Brain microvascular endothelial cell (primary cell): ENCODE results near the gene LRRC75B.
A peak's percentile ranks its signal among the peaks of the same experiment; 100 is the strongest.
"Not testable (repeated sequence)": the region's sequence is repeated elsewhere in the genome, so short reads cannot be mapped to it uniquely, and the experiment has no call there.

Source experiments
- DNase-seq: peaks from one replicate; pipeline ENCODE4 v3.0.0-alpha.2; 2020
- H3K27ac ChIP-seq: fragments of 250-450 bp; sonication (Bioruptor Pico); 2 replicates; pipeline ENCODE4 v1.5.1; 2020; ENCODE audit warnings: mild to moderate bottlenecking, moderate library complexity
- H3K27me3 ChIP-seq: fragments of 250-450 bp; sonication (Bioruptor Pico); replicated peaks from 2 replicates; pipeline ENCODE4 v1.5.1; 2020; ENCODE audit warnings: mild to moderate bottlenecking
- H3K36me3 ChIP-seq: fragments of 250-450 bp; sonication (Bioruptor Pico); replicated peaks from 2 replicates; pipeline ENCODE4 v1.5.1; 2020; ENCODE audit warnings: mild to moderate bottlenecking
- H3K4me3 ChIP-seq: 2 replicates; pipeline ENCODE4 v1.5.1; 2011; ENCODE audit warnings: low read depth, mild to moderate bottlenecking, control low read depth, low read length, moderate library complexity
- CTCF ChIP-seq: IDR thresholded peaks from 2 replicates; pipeline ENCODE4 v1.5.1; 2011; ENCODE audit warnings: low read depth, mild to moderate bottlenecking, moderate library complexity, low read length, control low read depth, inconsistent platforms; ENCODE audit errors: missing control alignments
- in situ Hi-C: cut with HindIII; loops from 2 replicates; pipeline ENCODE4 v1.10.0; 2017; ENCODE audit warnings: low sequenced_read_pairs, low pct_ligation_motif_present

The LRRC75B gene

GRCh38 chr22:24594569-24595120 lies 1.8 kb upstream of the LRRC75B start:
- H3K36me3 ChIP-seq = no peaks in the 10 kb centered on the region
- TF ChIP-seq CTCF = no peak
- in situ Hi-C loops = no loop called here
- DNase-seq = no peak
- no peak overlapping the region for H3K27ac ChIP-seq
- H3K4me3 ChIP-seq = no peak overlapping the region
- H3K27me3 ChIP-seq = no peaks in the 10 kb centered on the region

DNA sequence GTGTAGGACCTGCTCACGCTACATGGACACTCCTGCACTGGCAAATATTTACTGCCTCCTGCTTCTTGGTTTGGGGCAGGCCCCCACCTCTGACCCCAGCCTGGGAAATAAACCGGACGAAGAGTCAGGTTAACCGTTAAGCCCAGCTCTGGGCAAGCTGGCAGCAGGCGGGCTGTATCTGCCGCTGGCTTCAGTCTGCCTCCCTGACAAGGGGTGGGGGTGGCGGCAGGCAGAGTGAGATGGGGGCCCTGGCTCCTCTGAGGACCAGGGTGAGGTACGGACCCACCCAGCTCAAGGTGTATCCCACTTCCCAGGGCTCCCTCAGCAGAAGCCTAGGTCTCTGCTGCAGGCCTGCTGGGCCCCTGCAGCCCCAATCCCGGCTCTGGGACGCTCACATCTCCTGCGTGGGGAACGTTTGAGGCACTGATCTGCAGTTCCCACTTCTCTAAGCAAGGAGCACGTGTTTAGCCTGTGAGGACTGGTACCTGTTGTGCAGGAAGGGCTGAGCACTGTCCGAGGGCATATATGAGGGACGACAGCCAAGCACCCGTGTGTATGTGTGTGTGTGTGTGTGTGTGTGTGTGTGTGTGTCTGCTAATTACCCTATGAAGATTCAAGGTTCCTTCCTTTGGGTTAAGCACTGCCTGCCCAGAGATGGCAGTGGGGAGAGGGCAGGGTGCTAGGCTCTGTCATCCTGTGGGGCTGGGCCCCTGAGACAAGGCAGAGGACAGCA lies 1.1 kb upstream of the LRRC75B start:
- in situ Hi-C loops = no loop called here
- no peak for TF ChIP-seq CTCF
- no peaks in the 10 kb centered on the region for H3K36me3 ChIP-seq
- no peaks in the 10 kb centered on the region for H3K27me3 ChIP-seq
- H3K27ac ChIP-seq = no peak overlapping the region
- no peak for DNase-seq
- no peak overlapping the region for H3K4me3 ChIP-seq

DNA sequence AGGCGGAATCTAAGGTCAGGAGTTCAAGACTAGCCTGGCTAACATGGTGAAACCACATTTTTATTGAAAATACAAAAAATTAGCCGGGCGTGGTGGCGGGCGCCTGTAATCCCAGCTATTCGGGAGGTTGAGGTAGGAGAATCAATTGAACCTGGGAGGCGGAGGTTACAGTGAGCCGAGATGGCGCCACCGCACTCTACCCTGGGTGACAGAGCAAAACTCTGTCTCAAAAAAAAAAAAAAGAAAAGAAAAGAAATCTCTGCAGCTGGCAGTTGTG lies 624 bp upstream of the LRRC75B start:
- DNase-seq, H3K27me3 ChIP-seq, in situ Hi-C loops, H3K4me3 ChIP-seq, H3K36me3 ChIP-seq: not testable (repeated sequence)
- peak overlapping the region; percentile 33 for H3K27ac ChIP-seq

DNA sequence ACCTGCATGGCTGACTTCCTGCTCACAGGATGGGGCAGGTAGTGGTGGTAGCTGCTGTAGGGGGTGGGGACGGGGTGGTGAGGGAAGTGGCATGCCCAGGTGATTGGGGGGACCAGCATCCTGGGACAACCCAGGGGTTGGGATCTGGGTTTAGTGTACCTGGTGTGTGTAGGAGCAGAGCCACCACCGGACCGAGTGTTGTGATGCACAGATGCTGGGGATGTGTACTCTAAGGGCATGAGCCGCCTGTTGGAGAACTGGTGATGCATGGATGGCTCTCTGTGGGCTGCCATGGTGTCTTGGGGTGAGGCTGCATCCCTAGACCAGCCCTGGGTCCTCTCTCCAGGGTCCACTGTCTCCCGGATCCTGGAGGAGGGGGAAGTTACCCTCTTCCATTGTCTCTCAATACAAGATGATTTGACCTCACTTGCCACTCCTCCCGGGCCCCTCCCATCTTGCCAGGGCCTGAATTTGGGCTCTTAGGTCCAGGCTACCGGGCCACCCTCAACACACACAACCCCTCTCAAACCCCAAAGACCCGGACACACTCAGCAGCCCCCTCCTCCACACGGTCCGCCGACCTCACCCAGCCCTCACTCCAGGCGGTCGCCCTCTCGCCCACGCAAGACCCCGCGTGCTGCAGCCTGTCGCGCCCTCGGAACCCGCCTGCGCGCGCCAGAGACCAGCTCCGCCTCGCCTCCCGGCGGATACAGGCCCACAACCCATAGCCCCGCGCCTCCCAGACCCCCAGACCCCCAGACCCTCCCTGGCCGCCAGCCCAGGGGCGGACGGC lies 619 bp downstream of the LRRC75B start:
- TF ChIP-seq CTCF = no peak
- Histone ChIP-seq H3K27ac (peak overlapping the region; percentile 9), H3K36me3 (no peaks in the 10 kb centered on the region), H3K4me3 (peak overlapping the region; percentile 63), H3K27me3 (no peaks in the 10 kb centered on the region)
- in situ Hi-C loops = no loop called here
- no peak for DNase-seq

DNA sequence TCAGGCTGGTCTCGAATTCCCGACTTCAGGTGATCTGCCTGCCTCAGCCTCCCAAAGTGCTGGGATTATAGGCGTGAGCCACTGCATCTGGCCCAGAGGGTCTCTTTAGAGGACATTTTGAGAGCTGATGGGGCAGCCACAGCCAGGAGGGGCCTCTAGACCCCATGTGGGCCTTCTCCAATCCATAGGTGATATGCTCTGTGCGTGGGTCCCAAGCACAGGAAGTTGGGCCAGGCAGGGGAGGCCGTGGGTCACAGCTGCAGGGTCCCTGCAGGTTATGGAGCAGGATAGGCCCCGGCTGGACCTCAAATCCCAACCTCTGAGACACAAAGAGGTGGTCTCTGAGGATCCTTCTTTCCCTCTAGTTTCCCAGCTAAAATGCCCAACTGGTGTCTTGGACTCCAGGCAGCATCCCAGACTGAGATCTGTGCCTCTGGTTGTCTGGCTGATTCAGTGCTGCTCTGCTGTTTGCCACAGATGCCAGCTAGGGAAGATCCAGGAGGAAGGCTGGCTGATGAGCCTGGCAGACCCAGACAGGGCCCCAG lies 1.5 kb downstream of the LRRC75B start:
- Histone ChIP-seq H3K4me3 (no peak overlapping the region), H3K36me3 (no peaks in the 10 kb centered on the region), H3K27ac (no peak overlapping the region), H3K27me3 (no peaks in the 10 kb centered on the region)
- in situ Hi-C loops = no loop called here
- no peak for TF ChIP-seq CTCF
- no peak for DNase-seq

GRCh38 chr22:24590596-24591173 lies 2.2 kb downstream of the LRRC75B start:
- DNase-seq = no peak
- H3K4me3 ChIP-seq = no peak overlapping the region
- no peaks in the 10 kb centered on the region for H3K27me3 ChIP-seq
- TF ChIP-seq CTCF = no peak
- no peak overlapping the region for H3K27ac ChIP-seq
- H3K36me3 ChIP-seq = no peaks in the 10 kb centered on the region
- in situ Hi-C loops = no loop called here
